HG03520 (cell line): Measurements from ENCODE around the gene NPC1L1.

Source experiments
- ATAC-seq: cut with Tn5 transposase; IDR thresholded peaks from one replicate; pipeline ENCODE4 v1.9.1; 2021; ENCODE audit warnings: mild to moderate bottlenecking, moderate library complexity; ENCODE audit not compliant: unreplicated experiment

The NPC1L1 gene

DNA sequence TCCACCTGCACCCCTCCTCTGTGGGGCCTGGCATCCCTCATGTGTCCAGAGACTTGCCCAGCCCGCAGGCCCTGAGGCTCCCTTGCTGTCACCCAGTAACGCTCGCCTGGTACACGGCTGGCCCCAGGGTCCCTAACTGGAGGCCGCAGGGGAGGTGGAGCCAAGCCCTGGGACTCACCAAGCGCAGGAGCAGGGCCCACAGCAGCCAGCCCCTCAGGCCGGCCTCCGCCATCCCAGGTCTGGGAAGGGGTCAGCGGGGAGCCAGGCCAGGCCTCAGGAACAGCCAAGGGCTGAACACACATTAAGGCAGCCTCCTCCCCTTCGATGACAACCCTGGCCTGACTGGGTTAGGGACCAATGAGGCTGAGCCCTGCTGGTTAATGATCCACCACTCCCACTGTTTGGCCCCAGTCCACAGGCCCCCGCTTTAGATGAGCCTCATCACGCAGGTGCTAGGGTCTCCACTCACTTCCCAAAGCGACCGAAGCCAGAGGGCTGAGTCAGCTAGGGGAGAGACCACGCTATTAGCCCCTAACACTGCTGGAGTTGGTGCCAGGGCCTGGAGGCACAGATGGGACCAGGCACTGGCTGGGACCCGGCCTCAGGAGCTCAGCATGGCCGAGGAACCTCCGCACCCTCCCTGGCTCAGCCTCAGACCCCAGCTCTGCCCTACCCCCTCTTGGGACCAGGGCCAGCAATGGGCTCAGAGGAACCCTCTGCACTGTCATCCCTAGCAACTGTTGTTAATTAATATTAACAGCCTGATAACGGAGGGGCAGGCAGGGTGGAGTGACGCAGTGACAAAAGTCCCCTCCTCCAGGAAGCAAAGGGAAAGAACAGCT lies at the start of gene NPC1L1:
TSS of gene NPC1L1 (minus strand) at position 303 of the 842 bp plus-strand sequence. CDS start at position 232, 71 bp downstream.
- ATAC-seq = no peak

GRCh38 chr7:44590910-44591309 lies 49.8 kb upstream of the NPC1L1 start:
- no peak for ATAC-seq

GRCh38 chr7:44587843-44588711 lies 46.9 kb upstream of the NPC1L1 start:
- no peak for ATAC-seq

DNA sequence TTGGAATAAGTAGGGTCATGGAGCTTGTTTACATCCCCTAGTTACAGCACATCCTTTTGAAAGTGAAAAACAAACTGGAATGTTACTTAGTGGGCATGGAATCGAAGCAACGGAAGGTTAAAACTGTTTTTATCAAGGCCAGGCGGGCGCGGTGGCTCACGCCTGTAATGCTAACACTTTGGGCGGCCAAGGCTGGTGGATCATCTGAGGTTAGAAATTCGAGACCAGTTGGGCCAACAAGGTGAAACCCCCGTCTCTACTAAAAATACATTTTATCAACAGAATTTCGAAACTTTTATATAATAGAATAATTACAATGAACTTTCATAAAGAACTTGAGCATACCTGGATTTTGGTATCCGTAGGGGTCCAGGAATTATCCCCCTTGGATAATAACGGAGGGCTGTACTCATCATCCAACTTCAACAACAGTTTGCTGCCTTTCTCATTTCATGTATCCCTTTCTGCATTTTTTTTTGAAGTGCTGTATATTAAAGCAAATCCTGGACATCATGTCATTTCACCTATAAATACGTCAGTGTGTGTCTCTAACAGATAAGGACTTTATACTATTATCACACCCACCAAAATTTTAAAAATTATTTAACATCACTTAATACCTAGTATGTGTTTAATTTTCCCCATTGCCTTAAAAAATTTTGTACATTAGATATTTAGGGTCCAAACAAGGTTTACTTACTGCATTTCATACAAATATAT lies 42.2 kb upstream of the NPC1L1 start:
- no peak for ATAC-seq

- peak; percentile 87 for ATAC-seq
Observed at GRCh38 chr7:44581879-44582603, 40.9 kb upstream of the NPC1L1 start, which contains the start of gene TMED4. Gene TMED4 (minus strand): TSS chr7:44582231. CDS start chr7:44582206, 25 bp downstream.

DNA sequence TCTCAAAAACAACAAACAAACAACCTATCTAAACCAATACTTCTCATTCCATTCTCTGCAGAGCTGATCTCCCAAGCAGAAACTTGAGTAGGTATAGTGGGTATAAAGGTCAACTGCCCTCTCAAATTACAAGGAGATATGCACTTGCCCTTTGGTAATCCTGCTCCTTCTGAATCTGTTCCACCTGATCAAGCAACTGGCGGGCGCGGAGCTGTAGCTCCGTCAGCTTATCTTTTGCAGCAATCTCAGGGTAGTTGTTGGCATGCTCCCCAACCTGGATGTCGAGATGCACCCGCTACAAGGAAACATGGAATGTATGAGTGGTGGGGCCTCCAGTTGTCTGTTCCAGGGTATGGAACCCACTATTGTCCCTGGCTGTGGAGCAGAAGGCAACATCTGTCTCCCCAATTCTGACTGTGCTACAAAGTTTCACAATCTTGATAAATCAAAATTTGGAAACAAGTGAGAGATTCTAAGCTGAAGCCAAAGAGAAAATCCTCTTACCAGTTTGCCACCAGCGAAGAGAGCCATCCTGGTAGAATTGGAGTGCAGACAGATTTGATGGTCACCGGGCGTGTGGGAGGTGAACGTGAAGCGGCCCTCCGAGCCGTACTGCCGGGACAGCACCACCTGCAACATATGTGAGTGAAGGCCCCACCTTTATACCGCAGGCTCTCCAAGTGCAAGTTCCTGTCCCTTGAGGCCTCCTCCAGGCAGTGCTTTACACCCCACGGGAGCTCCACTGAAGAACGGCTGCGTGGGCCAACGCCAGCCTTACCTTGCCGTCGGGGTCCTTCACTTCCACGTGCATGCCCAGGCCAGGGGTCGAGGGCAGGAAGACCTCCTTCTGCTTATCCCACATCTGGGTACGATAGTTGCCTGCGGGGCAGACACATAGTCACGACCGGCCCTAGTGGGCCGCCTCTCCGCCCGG lies 40.1 kb upstream of the NPC1L1 start:
- ATAC-seq = peak; percentile 20

DNA sequence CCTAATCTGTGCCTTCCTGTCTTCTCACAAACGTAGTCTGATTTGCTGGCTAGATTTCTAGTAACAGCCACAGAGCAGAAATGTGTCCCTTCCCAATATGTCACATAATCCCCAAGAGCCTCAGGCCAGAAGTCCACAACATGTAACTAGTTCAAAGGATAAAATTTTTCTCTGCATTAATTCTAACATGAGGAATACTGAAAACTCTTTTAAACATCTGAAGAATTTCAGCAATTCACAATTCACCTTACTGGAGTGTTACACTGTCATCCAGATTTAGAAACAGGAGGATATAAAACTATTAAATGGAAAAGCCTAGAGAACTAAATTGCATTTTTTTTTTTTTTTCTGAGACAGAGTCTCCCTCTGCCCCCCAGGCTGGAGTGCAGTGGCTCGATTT lies 35.1 kb upstream of the NPC1L1 start:
- ATAC-seq = no peak

- ATAC-seq = no peak
Observed at GRCh38 chr7:44575054-44575453, 33.9 kb upstream of the NPC1L1 start.

DNA sequence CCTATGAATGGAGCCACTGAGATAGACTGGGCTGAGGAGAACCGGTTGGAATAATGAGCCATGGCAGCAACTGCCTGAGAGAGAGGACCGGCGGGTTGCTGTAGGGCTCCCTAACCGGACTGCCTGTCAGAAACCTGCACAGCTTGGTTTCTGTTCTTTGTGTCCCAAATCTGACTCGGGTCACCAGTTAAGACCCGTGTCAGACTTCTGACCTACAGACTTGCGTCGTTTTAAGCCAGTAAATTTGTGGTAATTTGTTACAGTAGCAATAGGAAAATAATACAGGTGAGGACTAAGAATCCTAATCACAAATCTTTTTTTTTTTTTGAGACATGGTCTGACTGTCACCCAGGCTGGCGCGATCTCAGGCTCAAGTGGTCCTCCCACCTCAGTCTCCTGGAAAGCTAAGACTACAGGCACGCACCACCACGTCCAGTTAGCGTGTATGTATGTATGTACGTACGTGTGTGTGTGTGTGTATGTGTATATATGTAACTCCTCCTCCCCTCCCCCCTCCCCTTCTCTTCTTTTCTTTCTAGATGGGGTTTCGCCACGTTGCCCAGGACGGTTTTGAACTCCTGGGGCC lies 33.2 kb upstream of the NPC1L1 start:
- no peak for ATAC-seq

GRCh38 chr7:44573464-44574286 lies 32.5 kb upstream of the NPC1L1 start, which contains the start of gene DDX56:
Gene DDX56 (minus strand): TSS chr7:44573908. CDS start chr7:44573895, 13 bp downstream.
- ATAC-seq = peak; percentile 94

DNA sequence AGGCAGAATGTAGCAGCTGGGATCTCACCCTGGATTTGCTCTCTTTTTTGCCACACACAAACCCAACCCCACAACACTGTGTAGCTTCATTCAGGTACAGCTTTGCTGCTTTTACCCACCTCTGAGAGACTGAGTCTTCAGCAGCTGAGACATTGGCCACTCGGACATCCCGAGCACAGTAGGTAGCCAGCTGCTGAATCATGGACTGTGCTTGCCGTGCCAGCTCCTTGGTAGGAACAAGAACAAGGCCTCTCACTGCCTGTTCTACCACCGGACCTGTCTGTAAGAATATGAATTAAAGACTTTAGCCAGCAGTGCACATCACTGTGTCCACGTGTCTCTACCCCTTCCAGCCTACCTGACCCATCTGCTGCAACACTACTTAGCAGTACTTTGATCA lies 31.6 kb upstream of the NPC1L1 start:
- no peak for ATAC-seq

GRCh38 chr7:44569959-44570358 lies 28.8 kb upstream of the NPC1L1 start:
- no peak for ATAC-seq

- ATAC-seq = no peak
Observed at GRCh38 chr7:44568771-44569560, 27.8 kb upstream of the NPC1L1 start.

GRCh38 chr7:44567884-44568283 lies 26.8 kb upstream of the NPC1L1 start:
- no peak for ATAC-seq

DNA sequence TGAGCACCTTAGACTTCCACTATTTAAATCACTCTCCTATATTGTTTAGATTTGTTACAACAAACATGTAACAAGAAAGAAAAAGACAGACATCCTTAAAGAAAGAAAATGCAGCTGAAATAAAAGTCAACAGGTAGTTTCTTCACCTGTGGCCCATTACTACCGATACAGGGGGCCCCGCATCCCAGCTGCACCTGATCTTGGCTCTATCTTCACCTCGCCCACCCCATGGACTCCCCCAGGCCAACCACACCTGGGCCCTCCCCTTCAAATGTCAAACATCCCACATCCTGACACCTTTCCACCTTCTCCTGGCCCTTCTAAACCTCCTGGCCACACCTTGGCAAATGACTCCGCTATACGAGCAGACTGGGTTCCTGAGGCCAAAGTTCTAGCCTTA lies 25.6 kb upstream of the NPC1L1 start:
- no peak for ATAC-seq

DNA sequence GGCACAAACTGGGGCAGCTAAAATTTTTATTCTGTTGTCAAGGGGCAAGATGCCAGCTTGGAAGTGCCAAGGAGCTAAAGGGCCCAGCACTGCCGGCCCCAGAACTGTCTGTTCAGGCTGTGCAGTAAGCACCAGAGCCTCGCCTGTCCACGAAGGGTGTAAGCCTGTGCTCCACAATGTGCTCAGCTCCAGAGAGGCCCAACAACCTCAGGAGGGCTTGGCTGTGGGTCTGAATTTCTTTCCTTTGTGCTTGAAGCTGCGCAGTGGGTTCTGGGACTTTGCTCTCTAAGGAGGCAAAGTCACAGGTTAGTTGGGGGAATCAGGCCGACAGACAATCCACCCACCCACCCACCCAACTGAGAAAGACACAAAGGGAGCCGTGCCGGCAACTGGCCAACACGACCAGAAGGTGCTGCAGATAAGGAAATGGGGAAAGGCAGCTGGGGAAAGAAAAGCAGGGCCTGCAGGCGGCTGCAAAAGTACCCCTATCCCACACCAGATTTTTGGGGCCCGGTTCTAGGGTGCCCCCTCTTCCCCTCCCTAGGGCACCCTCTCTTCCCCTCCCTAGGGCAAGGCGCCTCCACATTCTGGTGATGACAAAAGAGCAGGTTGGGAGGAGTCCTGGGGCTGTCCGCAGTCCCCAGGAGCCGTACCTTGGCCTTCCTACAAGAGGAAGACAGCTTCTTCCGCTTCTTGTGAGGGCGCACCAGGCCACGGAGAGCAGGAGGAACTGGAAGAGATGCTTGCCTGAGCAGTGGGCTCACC lies 24.8 kb upstream of the NPC1L1 start:
- ATAC-seq = no peak
